ENCODE data around the gene ANOS1. TPM values are rescaled to one million over a fixed set of nuclear protein-coding genes. Genes with fewer than 3 reads are reported as not detected.
A peak's percentile ranks its signal among the peaks of the same experiment; 100 is the strongest.
"Not testable (repeated sequence)": the region's sequence is repeated elsewhere in the genome, so short reads cannot be mapped to it uniquely, and the experiment has no call there.

ANOS1 gene
- total RNA-seq, result 100 to 1,000 TPM in 1 of 6 donors, 10 to 100 TPM in 5; 16.8 to 118 (median 66.6) TPM

GRCh38 chrX:8731559-8732395 lies at the start of gene ANOS1:
TSS of gene ANOS1 (minus strand) at chrX:8732137. CDS start at chrX:8732036, 101 bp downstream.
- TF ChIP-seq POLR2A (IDR thresholded peaks at IDR 0.05) (peak in 1 of 4 donors; percentile 63), EP300 (IDR thresholded peaks at IDR 0.05) (no peak), CTCF (IDR thresholded peaks at IDR 0.05) (peak in 1 of 6 experiments; percentile 9), POLR2AphosphoS5 (IDR thresholded peaks at IDR 0.05) (peak in 1 of 2 donors; percentile 43)
- H3K27me3 ChIP-seq, result peaks cover 0 to 16% (median 0%) of the 10 kb centered on the region in 4 donors
- WGBS, 2 donors, result 2% methylated on average over 58 of the region's 88 CpGs; no CpG with 5 or more reads in 1 of the 2 donors
- peak within 1 kb of the TSS in 3 of 4 donors; percentile 46 to 69 (median 59) for H3K27ac ChIP-seq
- peak within 1 kb of the TSS; percentile 16 to 54 (median 53) for H3K4me3 ChIP-seq
- no peaks in the 10 kb centered on the region for H3K9me3 ChIP-seq
- H3K36me3 ChIP-seq, result no peaks in the 10 kb centered on the region
- H3K4me1 ChIP-seq, result peaks cover 0 to 20% (median 0%) of the 10 kb centered on the region in 4 donors
- DNase-seq, result peak; percentile 79 to 91
- ATAC-seq (ENCODE audit: low FRiP score in 2 of 2), result peak; percentile 89 to 90

GRCh38 chrX:8773117-8773516 lies 41.2 kb upstream of the ANOS1 start:
- no peaks in the 10 kb centered on the region for H3K9me3 ChIP-seq
- ATAC-seq (ENCODE audit: low FRiP score in 2 of 2) (no peak), DNase-seq (no peak)
- H3K4me3 ChIP-seq, result no peak overlapping the region
- H3K4me1 ChIP-seq, result no peaks in the 10 kb centered on the region
- no peaks in the 10 kb centered on the region for H3K27me3 ChIP-seq
- H3K27ac ChIP-seq, result no peak overlapping the region
- no peaks in the 10 kb centered on the region for H3K36me3 ChIP-seq
- no peak for TF ChIP-seq CTCF (IDR thresholded peaks at IDR 0.05)
- TF ChIP-seq POLR2AphosphoS5 (IDR thresholded peaks at IDR 0.05), result no peak
- TF ChIP-seq EP300 (IDR thresholded peaks at IDR 0.05), result no peak
- TF ChIP-seq POLR2A (IDR thresholded peaks at IDR 0.05), result no peak
- WGBS, 2 donors, result 72% methylated on average over 5 of the region's 5 CpGs; no CpG with 5 or more reads in 1 of the 2 donors

- TF ChIP-seq POLR2AphosphoS5 (IDR thresholded peaks at IDR 0.05) (no peak), CTCF (IDR thresholded peaks at IDR 0.05) (no peak), EP300 (IDR thresholded peaks at IDR 0.05) (no peak)
- DNase-seq (no peak), ATAC-seq (ENCODE audit: low FRiP score in 2 of 2) (no peak)
- Histone ChIP-seq H3K27ac (no peak overlapping the region), H3K4me3 (no peak overlapping the region), H3K36me3 (no peaks in the 10 kb centered on the region), H3K9me3 (no peaks in the 10 kb centered on the region), H3K27me3 (no peaks in the 10 kb centered on the region), H3K4me1 (no peaks in the 10 kb centered on the region)
- WGBS, 2 donors, result 84 to 88% methylated on average over 2 of the region's 2 CpGs
These were observed 28.1 kb upstream of the ANOS1 start for GRCh38 chrX:8760021-8760420.

GRCh38 chrX:8758706-8759105 lies 26.8 kb upstream of the ANOS1 start:
- H3K36me3 ChIP-seq; H3K9me3 ChIP-seq; H3K4me3 ChIP-seq; ATAC-seq (ENCODE audit: low FRiP score in 2 of 2); DNase-seq; H3K4me1 ChIP-seq; H3K27ac ChIP-seq; H3K27me3 ChIP-seq: not testable (repeated sequence)
- WGBS, 2 donors, result 58 to 73% methylated on average over 5 of the region's 5 CpGs

- not testable (repeated sequence) for H3K36me3 ChIP-seq; H3K9me3 ChIP-seq; ATAC-seq (ENCODE audit: low FRiP score in 2 of 2); H3K4me1 ChIP-seq; H3K27me3 ChIP-seq; DNase-seq; H3K4me3 ChIP-seq; H3K27ac ChIP-seq
- WGBS, 2 donors, result 75 to 87% methylated on average over 1 to 7 of the region's 7 CpGs
These were observed 25.9 kb upstream of the ANOS1 start for GRCh38 chrX:8757609-8758389.
